NCI-H2107 treated with DMSO at 0.1 percent for 48 hours (cell line): ENCODE data around the gene ZNF780A.
"Not testable (repeated sequence)": the region's sequence is repeated elsewhere in the genome, so short reads cannot be mapped to it uniquely, and the experiment has no call there.

Source experiments
- DNase-seq: peaks from one replicate; lab custom pipeline; 2025; ENCODE audit not compliant: unreplicated experiment; lab: John Stamatoyannopoulos, UW

ZNF780A gene

GRCh38 chr19:40090241-40091204, at the start of gene ZNF780A:
Gene ZNF780A (minus strand): TSS chr19:40090943. CDS start chr19:40084753, 6,190 bp downstream.
- peak; percentile 16 for DNase-seq

- peak; percentile 47 for DNase-seq
These were observed 49.0 kb upstream of the ZNF780A start for GRCh38 chr19:40139533-40140287.

GRCh38 chr19:40136818-40137217, 46.1 kb upstream of the ZNF780A start:
- no peak for DNase-seq

- DNase-seq: no peak
These were observed 44.1 kb upstream of the ZNF780A start for GRCh38 chr19:40134866-40135265.

- no peak for DNase-seq
These were observed 42.7 kb upstream of the ZNF780A start for GRCh38 chr19:40133491-40133890.

GRCh38 chr19:40130013-40130412, 39.3 kb upstream of the ZNF780A start:
- no peak for DNase-seq

DNA sequence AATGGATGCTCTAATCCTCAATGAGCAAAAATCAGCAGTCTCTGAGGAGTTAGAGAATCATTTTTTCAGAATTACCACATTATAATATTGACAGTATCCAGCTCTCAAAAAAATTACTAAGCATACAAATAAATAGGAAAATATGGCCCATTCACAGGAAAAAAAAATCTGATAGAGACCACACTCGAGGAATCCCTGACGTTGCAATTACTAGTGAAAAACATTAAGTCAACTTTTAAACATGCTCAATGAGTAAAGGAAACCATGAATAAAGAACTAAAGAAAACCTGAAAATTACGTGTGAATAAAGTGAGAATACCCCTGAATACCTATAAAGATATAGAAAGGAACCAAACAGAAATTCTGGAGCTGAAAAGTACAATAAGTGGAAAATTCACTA, 38.7 kb upstream of the ZNF780A start:
- DNase-seq: no peak

- no peak for DNase-seq
These were observed 38.2 kb upstream of the ZNF780A start for GRCh38 chr19:40128991-40129390.

DNA sequence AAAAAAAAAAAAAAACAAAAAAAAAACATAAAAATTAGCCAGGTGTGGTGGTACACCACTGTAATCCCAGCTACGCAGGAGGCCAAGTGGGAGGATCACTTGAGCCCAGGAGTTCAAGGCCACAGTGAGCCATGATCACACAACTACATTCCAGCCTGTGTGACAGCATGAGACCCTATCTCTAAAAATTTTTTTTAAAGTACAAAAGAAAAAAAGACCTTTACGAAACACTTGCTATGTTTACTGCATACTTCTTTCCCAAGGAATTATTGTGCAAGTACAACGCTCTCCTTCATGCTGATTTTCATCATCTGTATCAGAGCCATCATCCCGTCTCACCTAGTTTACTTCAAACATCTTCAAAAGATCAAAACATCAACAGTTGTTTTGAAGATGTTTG, 28.6 kb upstream of the ZNF780A start:
- no peak for DNase-seq

DNA sequence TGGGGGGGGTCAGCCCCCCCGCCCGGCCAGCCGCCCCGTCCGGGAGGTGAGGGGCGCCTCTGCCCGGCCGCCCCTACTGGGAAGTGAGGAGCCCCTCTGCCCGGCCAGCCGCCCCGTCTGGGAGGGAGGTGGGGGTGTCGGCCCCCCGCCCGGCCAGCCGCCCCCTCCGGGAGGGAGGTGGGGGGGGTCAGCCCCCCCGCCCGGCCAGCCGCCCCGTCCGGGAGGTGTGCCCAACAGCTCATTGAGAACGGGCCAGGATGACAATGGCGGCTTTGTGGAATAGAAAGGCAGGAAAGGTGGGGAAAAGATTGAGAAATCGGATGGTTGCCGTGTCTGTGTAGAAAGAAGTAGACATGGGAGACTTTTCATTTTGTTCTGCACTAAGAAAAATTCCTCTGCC, 27.9 kb upstream of the ZNF780A start:
- DNase-seq: not testable (repeated sequence)

GRCh38 chr19:40116075-40116474, 25.3 kb upstream of the ZNF780A start:
- no peak for DNase-seq

DNA sequence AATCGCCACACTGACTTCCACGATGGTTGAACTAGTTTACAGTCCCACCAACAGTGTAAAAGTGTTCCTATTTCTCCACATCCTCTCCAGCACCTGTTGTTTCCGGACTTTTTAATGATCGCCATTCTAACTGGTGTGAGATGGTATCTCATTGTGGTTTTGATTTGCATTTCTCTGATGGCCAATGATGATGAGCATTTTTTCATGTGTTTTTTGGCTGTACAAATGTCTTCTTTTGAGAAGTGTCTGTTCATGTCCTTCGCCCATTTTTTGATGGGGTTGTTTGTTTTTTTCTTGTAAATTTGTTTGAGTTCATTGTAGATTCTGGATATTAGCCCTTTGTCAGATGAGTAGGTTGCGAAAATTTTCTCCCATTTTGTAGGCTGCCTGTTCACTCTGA, 23.4 kb upstream of the ZNF780A start:
- DNase-seq: not testable (repeated sequence)

- not testable (repeated sequence) for DNase-seq
These were observed 21.5 kb upstream of the ZNF780A start for GRCh38 chr19:40112271-40112670.

- DNase-seq: no peak
These were observed 19.8 kb upstream of the ZNF780A start for GRCh38 chr19:40110570-40110969.

GRCh38 chr19:40104754-40105153, 14.0 kb upstream of the ZNF780A start:
- DNase-seq: no peak

DNA sequence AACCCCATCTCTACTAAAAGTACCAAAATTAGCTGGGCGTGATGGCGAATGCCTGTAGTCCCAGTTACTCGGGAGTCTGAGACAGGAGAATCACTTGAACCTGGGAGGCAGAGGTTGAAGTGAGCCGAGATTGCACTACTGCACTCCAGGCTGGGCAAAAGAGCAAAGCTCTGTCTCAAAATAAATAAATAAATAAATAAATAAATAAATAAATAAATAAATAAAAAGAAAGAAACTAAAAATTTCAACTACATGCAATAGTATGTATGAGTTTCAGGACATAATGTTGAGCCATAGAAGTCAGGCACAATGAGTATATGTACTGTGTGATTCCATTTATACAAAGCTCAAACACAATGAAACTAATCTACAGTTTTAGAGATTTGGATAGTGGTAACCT, 12.9 kb upstream of the ZNF780A start:
- DNase-seq: no peak

GRCh38 chr19:40101813-40102212, 11.1 kb upstream of the ZNF780A start:
- DNase-seq: no peak

GRCh38 chr19:40093416-40093815, 2.7 kb upstream of the ZNF780A start:
- DNase-seq: no peak

- DNase-seq: no peak
These were observed 724 bp upstream of the ZNF780A start for GRCh38 chr19:40091205-40092129.

DNA sequence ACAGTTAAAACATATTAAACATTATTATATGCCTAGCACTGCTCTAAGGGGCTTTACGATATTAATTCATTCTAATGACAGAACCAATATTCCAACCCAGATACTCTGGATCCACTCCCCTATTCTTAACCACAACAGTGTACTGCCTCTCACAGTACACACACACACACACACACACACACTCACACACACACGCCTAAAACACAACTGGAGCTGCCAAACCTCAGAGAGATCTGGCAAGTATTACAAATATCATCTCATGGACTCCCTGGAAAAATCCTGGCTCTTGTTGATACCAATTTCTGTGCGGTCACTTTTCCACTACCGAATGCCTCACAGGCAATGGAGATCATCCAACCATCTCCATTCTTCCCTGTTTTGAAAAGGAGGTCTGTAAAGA, 1.3 kb downstream of the ZNF780A start:
- DNase-seq: no peak
